HL-60 (cell line): ENCODE measurements around the gene RIC3.

ENCODE experiments used
- DNase-seq, 2 experiments: peaks; one replicate each; pipeline ENCODE4 v3.0.0-alpha.2; 2010 to 2020; ENCODE audit warnings: low read depth in 1 of 2, low spot score in 1 of 2
- H3K27ac ChIP-seq: fragments of 250-450 bp; sonication (Bioruptor Pico); replicated peaks from 2 replicates; pipeline ENCODE4 v1.5.1; 2020; ENCODE audit warnings: mild to moderate bottlenecking, moderate library complexity
- H3K27me3 ChIP-seq: fragments of 250-450 bp; sonication (Bioruptor Pico); 2 replicates; pipeline ENCODE4 v1.5.1; 2021; ENCODE audit warnings: mild to moderate bottlenecking, moderate library complexity; ENCODE audit not compliant: insufficient read depth, poor library complexity, severe bottlenecking
- H3K4me3 ChIP-seq: replicated peaks from 2 replicates; pipeline ENCODE4 v1.5.1; 2011; ENCODE audit warnings: mild to moderate bottlenecking, control low read depth, low read length; ENCODE audit not compliant: insufficient read depth
- GABPA ChIP-seq: IDR thresholded peaks from 2 replicates; pipeline ENCODE4 v1.6.1; 2012; ENCODE audit warnings: low read depth
- POLR2AphosphoS5 ChIP-seq: IDR thresholded peaks from 2 replicates; pipeline ENCODE4 v1.6.1; 2012; ENCODE audit warnings: low read depth
- SPI1 ChIP-seq: IDR thresholded peaks from 2 replicates; pipeline ENCODE4 v1.6.1; 2012; ENCODE audit warnings: low read depth, mild to moderate bottlenecking, borderline replicate concordance
- TF ChIP-seq, protein P1 (sequence below): IDR thresholded peaks from one replicate; pipeline ENCODE4 v1.5.1; 2011; ENCODE audit warnings: low read length, control low read depth, inconsistent platforms; ENCODE audit not compliant: insufficient read depth
- TF ChIP-seq, protein P2 (sequence below): IDR thresholded peaks from 2 replicates; pipeline ENCODE4 v1.6.1; 2012; ENCODE audit warnings: low read depth; ENCODE audit not compliant: insufficient replicate concordance

The RIC3 gene

DNA sequence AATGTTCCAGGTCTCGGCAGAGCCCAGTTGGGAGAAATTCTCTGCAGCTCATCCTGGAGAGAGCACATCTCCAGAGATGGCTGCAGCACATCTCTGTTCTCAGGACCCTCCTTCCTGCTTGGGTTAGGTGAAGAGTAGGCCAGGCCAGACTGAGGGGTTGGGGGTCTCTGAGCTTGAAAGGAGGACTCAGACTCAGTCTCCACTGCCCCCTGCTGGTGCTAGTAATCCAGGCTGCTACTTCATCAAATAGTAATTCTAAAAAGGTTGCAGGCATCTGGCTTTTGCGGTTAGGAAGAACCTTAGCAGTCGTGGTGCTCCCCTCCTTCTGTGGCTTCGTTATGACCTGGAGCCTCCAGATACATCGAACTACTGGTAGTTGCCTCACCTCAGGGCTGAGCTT, 78.1 kb downstream of the RIC3 start:
- DNase-seq: peak in 1 of 2 experiments; percentile 7
- Histone ChIP-seq H3K27ac (no peak overlapping the region), H3K4me3 (no peak overlapping the region), H3K27me3 (peaks cover 6% of the 10 kb centered on the region)
- TF ChIP-seq POLR2AphosphoS5: no peak
- TF ChIP-seq, protein P1, sequence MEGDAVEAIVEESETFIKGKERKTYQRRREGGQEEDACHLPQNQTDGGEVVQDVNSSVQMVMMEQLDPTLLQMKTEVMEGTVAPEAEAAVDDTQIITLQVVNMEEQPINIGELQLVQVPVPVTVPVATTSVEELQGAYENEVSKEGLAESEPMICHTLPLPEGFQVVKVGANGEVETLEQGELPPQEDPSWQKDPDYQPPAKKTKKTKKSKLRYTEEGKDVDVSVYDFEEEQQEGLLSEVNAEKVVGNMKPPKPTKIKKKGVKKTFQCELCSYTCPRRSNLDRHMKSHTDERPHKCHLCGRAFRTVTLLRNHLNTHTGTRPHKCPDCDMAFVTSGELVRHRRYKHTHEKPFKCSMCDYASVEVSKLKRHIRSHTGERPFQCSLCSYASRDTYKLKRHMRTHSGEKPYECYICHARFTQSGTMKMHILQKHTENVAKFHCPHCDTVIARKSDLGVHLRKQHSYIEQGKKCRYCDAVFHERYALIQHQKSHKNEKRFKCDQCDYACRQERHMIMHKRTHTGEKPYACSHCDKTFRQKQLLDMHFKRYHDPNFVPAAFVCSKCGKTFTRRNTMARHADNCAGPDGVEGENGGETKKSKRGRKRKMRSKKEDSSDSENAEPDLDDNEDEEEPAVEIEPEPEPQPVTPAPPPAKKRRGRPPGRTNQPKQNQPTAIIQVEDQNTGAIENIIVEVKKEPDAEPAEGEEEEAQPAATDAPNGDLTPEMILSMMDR: peak; percentile 12

DNA sequence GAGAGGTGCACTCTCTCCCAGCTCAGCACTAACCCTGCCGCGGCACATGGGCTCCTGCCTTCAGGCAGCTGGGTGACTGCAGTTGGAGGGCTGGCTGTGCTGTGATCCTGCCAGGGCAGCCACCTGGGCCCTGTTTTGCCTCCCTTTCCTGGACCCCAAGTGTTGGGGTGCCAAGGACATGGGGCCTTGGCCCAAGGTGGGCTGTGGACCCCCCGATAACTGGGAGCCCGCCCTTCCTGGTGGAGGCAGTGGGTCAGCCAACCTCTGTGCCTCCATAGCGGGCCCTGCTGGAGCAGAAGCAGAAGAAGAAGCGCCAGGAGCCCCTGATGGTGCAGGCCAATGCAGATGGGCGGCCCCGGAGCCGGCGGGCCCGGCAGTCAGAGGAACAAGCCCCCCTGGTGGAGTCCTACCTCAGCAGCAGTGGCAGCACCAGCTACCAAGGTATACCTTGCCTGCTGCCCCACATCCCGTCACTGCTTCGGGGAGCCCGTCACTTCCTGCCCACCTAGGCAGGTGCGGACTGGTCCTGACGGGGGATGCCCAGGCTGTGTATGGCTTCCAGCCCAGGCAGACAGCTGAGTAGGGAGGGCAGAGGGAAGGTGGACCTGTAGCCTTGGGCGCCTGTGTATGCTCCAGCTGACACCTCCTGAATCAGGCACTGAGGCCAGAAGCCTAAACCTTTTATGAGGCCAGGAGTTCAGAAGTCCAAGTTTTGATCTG, 78.9 kb downstream of the RIC3 start:
- TF ChIP-seq, protein P2, sequence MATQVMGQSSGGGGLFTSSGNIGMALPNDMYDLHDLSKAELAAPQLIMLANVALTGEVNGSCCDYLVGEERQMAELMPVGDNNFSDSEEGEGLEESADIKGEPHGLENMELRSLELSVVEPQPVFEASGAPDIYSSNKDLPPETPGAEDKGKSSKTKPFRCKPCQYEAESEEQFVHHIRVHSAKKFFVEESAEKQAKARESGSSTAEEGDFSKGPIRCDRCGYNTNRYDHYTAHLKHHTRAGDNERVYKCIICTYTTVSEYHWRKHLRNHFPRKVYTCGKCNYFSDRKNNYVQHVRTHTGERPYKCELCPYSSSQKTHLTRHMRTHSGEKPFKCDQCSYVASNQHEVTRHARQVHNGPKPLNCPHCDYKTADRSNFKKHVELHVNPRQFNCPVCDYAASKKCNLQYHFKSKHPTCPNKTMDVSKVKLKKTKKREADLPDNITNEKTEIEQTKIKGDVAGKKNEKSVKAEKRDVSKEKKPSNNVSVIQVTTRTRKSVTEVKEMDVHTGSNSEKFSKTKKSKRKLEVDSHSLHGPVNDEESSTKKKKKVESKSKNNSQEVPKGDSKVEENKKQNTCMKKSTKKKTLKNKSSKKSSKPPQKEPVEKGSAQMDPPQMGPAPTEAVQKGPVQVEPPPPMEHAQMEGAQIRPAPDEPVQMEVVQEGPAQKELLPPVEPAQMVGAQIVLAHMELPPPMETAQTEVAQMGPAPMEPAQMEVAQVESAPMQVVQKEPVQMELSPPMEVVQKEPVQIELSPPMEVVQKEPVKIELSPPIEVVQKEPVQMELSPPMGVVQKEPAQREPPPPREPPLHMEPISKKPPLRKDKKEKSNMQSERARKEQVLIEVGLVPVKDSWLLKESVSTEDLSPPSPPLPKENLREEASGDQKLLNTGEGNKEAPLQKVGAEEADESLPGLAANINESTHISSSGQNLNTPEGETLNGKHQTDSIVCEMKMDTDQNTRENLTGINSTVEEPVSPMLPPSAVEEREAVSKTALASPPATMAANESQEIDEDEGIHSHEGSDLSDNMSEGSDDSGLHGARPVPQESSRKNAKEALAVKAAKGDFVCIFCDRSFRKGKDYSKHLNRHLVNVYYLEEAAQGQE: no peak
- TF ChIP-seq, protein P1: no peak
- TF ChIP-seq GABPA: no peak
- H3K27ac ChIP-seq: no peak overlapping the region
- peaks cover 6% of the 10 kb centered on the region for H3K27me3 ChIP-seq
- no peak for DNase-seq
- no peak overlapping the region for H3K4me3 ChIP-seq

DNA sequence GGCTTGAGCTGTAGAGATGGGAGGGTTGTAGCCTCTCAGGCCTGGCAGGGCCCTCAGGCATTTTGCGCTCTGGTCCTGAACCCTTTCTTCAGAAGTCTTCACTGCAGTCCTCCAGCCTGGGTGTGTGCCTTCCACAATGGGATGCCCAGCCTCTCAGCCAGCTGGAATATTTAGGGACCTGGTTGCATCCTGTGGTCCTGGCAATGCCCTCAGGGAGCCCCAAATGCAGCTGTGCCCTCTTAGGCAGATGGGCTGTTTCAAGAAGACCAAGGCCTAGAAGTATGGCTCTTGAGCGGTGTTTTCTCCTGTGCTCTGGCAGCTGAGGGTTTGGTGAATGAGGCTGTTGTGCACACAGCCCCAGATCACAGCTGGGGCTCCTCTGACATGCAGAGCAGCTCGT, 81.1 kb downstream of the RIC3 start:
- no peak for DNase-seq
- peaks cover 7% of the 10 kb centered on the region for H3K27me3 ChIP-seq
- H3K27ac ChIP-seq: no peak overlapping the region
- no peak overlapping the region for H3K4me3 ChIP-seq
- TF ChIP-seq, protein P1: no peak
- TF ChIP-seq, protein P2: no peak
- no peak for TF ChIP-seq POLR2AphosphoS5

DNA sequence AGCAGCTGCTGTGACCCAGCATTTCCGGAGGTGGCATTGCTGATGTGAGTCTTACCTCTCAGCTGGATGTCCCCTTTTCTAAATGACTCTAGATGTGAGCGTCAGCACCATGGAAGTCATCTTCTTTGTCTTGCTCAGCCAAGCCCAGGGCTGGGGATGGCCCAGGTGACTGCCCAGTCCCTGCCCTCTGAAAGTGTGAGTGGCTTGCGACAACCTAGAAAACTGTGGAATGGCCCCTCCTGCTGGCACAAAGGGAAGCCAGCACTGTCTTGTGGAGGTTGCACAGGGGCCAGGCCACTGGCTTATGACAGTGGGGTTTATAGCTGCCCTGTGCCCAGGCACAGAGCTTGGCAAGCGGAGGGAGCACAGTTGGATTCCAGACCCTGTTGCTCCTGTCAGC, 81.6 kb downstream of the RIC3 start:
- H3K4me3 ChIP-seq: no peak overlapping the region
- DNase-seq: no peak
- H3K27me3 ChIP-seq: peaks cover 13% of the 10 kb centered on the region
- TF ChIP-seq SPI1: no peak
- TF ChIP-seq GABPA: no peak
- TF ChIP-seq, protein P2: no peak
- TF ChIP-seq POLR2AphosphoS5: no peak
- TF ChIP-seq, protein P1: no peak
- no peak overlapping the region for H3K27ac ChIP-seq
